Activated CD4-positive, alpha-beta T cell treated with anti-CD3 and anti-CD28 coated beads for 1 hour (primary cell): Measurements from ENCODE around the gene KSR2.
"Not testable (repeated sequence)": the region's sequence is repeated elsewhere in the genome, so short reads cannot be mapped to it uniquely, and the experiment has no call there.

Experiments
- DNase-seq: peaks from one replicate; pipeline ENCODE4 v3.0.0-alpha.2; 2020

KSR2 gene

DNA sequence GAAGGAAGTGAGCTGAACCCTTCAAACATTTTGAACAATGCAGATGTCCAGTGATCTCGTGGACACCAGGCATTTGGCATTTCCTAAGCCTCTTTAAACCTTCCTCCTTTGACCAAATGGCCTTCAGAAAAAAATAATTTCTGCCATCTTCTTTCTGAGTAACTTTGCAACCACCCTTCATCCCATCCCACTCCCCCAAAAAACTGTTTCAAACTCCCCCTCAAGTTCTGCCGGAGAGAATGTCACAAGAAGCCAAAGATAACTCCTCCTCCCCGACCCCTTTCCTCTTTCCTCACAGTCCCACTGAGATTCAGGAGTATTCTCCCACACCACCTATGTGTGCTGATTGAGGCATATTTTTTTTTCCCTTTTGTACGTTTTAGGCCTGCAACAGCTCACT lies 1.7 kb downstream of the KSR2 start:
- DNase-seq, result no peak

DNA sequence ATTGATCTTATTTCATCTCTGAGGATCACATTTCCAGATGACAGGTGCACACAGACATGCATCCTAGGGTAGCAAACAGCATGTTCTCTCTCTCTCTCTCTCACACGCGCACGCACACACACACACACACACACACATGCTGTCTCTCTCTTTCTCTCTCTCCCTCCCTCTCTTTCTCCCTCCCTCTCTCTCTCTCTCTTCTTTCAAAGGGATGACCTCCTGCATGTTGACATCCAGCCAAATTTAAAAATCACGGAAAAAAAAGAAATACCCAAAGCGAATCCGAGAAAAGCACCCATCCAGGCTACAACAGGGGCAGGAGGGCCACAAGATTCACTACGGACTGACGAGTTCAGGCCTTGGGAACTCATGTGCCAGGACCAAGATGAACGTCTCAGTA lies 2.3 kb downstream of the KSR2 start:
- DNase-seq, result no peak

- no peak for DNase-seq
These were observed 5.0 kb downstream of the KSR2 start for GRCh38 chr12:117963836-117964235.

GRCh38 chr12:117936722-117937484 lies 31.9 kb downstream of the KSR2 start:
- DNase-seq, result no peak

DNA sequence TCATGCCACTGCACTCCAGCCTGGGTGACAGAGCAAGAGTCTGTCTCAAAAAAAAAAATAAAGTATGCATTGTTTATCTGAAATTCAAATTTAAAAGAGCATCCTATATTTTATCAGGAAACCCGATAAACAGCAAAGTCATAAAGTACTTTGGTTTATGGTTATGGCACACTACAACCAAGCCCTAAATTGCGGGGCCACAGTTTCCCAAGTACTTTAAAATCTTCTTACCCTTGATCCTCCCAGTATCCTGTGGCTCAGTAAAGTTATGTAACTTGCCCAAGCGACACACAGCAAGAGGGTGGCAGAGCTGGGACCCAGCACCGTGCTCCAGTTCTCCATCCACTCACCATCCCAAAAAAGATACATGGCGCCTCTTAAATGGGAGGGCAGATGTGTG lies 35.2 kb downstream of the KSR2 start:
- no peak for DNase-seq

GRCh38 chr12:117926391-117926899 lies 42.3 kb downstream of the KSR2 start:
- DNase-seq, result no peak

DNA sequence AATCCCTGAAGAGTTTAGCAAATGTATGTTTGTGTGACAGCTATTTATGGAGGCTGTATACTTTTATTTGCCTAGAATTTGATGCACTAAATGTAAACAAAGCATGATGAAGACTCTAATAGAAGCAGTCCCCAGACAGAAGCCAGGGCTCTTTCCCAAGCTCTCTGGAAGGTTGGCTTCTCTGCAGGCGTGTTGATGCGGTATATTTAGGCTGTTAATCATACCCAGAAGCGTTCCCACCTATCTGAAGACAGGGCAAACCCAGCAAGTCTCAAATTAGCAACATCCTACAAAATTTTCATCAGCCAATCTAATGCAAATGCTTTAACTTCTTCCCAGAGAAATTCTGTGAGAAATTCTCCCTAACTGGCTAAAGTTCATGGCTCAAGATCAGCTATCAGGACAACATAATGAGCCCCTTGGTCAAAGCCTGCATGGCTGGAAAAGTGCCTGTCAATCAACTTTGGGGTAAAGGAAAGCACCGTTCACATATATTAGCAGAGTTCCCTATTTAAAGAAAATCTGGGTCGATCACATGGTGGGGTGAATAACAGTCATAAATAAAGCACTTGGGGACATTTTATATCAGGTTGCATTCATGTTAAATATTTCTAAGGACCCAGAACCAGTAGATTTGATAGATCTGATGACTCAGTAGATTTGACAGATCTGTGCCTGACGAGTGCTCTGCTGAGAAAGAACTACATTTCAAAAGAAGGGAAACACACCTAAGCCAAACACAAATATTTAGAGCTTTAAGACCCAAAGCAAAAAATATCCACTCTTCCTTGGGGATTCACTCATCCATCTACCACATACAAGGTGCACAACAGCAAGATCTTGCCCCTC lies 46.6 kb downstream of the KSR2 start:
- no peak for DNase-seq

GRCh38 chr12:117919479-117919878 lies 49.3 kb downstream of the KSR2 start:
- DNase-seq, result no peak

DNA sequence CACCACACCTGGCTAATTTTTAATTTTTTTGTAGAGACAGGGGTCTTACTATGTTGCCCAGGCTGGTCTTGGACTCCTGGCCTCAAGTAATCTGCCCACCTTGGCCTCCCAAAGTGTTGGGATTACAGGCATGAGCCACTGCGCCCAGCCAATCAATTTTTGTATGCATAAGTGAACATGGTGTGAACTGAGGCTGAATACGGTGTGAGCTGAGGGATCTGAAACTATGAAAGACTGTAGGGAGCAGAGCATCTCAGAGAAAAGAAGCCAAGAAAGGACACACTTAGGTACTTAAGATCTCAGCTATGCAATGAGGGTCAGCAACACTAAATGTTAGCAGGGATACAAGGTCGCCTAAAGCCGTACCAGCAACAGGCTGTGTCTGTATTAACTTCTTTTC lies 54.1 kb downstream of the KSR2 start:
- no peak for DNase-seq

DNA sequence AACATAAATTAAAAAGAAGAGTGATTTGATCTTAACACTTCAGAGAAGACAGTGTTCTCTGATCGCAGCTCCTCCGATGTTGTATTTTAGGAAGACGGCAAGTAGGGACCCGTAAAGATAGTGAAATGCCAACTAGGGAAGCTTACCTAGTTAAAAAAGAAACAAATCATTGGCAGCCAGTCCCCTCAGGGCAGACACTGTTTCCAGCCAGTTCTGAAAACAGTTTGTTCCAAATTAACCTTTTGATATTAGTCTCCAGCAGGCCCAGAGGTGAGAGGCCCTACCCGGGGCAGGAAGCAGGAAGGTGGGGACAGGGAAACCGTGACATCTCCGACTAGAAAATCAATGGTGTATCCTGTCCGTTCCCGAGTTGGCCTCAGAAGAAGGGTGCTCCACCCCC lies 56.0 kb downstream of the KSR2 start:
- DNase-seq, result no peak

DNA sequence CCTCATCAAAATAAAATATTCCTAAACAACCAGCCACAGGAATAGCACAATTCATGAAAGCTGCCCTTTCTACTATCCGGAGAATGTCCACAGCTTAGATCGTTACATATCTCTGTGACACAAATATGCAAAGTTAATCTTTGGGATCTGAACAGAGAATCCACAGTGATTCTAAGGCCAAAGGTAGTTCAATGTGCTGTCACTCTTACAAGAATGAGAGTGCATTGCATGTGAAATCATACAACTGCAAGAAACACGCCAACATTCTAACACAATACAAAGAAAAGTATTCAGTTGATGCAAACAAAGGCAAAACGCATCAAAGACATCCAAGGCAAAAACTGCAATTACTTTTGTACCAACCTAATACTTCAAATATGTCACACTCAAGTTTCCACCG lies 60.4 kb downstream of the KSR2 start:
- no peak for DNase-seq

GRCh38 chr12:117907108-117907689 lies 61.6 kb downstream of the KSR2 start:
- no peak for DNase-seq

GRCh38 chr12:117904051-117904450 lies 64.7 kb downstream of the KSR2 start:
- no peak for DNase-seq

DNA sequence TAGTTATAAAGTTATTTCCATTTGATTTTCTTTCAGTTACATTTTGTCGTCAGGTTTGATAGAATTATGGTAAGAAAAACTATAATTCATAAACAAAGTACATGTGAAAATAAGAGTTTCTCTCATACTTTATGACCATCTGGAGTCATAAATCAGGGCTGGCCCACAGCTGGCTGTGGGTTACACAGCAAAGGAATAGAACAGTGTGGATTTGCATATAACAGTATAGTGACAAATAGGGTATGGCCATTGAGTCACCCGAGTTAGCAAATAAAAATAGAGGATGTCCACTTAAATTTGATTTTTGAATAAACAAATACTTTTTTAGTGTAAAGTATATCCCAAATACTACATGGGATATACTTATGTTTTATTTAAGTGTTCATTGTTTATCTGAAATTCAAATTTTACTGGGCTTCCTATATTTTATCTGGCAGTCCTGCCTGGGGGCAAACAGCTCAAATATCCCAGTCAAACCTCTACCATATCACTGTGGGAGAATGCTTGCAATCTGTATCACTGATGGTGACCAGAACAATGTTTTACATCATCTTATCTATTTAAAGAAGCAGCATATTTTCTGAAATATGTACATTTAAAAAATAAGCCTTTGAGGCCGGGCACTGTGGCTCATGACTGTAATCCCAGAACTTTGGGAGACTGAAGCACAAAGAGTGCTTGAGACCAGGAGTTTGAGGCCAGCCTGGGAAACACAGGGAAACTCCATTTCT lies 65.5 kb downstream of the KSR2 start:
- DNase-seq, result no peak

GRCh38 chr12:117901631-117902030 lies 67.2 kb downstream of the KSR2 start:
- no peak for DNase-seq

DNA sequence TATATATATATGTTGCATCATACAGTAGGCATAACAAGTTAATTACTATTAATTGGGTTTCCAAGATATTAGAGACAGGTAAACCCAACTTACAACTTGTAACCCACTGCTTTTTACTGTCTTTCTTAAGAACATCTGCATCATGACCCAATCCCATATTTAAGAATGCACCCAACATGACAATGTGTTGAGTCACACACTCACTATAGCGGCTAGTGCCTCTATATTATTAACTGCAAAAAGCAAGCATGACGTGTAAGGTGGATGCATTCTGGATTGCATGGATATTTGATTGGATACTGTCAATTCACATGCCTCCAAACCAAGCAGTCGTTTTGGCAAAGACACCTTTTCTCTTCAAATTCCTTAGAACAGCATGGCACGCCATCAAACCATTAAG lies 68.2 kb downstream of the KSR2 start:
- DNase-seq, result no peak

DNA sequence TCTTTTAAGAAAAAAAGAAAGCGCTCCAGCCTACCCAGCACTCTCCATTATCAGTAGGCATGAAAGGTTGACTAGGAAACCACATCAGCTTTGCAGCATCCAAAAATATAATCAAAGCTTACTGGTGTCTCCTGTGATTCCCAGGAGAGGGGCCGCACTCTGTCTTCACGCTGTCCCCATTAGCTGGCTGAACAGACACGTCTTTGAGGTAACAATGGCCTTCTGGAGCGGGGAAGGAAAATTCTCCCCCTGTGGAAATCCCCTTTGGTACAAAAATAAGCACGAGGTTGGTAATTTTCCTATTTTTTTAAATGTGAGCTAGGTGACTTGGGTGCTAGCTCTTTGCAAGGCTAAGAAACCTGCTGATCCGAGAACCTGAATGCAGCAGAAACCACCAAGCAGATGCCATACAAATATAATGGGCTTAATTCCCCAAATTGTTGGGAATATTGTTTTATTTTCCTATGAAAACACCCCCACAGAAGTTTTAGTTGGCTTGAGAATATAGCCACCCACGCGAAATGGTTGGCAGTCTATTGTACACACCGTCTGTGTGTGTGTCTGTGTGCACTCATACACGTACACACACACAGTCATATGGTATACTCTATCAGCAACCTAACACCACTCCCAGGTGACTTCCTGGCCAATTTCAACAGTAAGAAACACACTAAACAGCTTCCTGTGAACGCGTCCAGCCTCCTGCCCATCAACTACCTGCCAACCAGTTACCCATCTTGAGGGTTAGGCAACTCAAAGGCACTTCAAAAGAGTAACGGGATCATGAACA lies 71.2 kb downstream of the KSR2 start:
- no peak for DNase-seq

- no peak for DNase-seq
These were observed 72.8 kb downstream of the KSR2 start for GRCh38 chr12:117896009-117896408.

DNA sequence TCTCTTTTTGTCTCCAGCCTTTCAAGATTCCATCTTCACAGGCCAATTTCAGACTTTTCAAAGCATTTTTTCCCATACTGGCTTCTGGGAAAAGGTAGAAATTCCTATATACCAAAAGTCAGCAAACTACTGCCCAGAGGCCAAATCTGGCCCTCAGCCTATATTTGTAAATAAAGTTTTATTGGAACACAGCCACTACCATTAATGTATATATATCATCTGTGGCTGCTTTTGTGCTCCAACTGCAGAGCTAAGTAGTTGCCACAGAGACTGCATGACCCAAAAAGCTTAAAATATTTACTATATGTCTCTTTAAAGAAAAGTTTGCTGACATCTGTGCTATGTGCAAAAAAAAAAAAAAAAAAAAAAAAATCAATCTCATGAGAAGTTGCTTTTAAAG lies 76.3 kb downstream of the KSR2 start:
- DNase-seq, result no peak

DNA sequence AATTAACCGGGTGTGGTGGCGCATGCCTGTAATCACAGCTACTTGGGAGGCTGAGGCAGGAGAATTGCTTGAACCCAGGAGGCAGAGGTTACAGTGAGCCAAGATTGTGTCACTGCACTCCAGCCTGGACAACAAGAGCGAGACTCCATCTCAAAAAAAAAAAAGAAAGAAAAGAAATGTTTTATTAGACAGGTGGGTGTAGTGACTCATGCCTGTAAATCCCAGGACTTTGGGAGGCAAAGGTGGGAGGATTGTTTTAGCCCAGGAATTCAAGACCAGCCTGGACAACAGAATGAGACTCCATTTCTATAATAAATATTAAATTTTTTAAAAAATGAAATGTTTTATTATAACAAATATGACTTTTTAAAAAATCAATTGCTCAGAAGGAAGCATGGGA lies 77.5 kb downstream of the KSR2 start:
- DNase-seq, result not testable (repeated sequence)

DNA sequence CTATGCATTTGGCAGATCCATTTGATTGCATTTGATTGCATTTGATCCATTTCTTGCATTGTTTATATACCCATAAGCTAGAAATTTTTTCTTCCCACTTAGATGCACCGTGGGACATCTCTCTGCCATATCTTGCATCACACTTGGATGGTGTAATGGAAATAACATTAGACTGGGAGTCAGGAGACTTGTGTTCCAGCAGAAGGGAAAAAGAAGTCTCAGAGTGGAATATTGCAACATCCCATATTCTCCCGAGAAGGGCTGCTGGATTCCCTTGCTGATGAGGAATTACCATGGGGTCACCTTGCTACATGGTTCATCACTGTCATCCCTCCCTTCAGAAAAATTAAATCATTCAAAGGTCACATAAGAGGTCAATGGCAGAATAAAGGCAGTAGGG lies 78.1 kb downstream of the KSR2 start:
- no peak for DNase-seq

- no peak for DNase-seq
These were observed 78.7 kb downstream of the KSR2 start for GRCh38 chr12:117890137-117890536.
